Panc1 (cell line): ENCODE results near the gene SDSL. TPM values are rescaled to one million over a fixed set of nuclear protein-coding genes. Genes with fewer than 3 reads are reported as not detected.

ENCODE experiments used
- ATAC-seq: fragments of 200-7000 bp; cut with Tn5 transposase; 2 replicates; pipeline ENCODE4 v1.9.1; 2020; ENCODE audit warnings: mild to moderate bottlenecking, moderate library complexity
- BruUV-seq: library from RNA; stranded (reverse); fragments of 400-500 nt; replicated peaks from 2 replicates; lab custom pipeline; 2021; lab: Mats Ljungman, UMichigan
- CTCF ChIA-PET: fragments of 300-600 bp; sonication (Branson Sonifier 250); formaldehyde crosslinking; loops from one replicate; lab custom pipeline; 2022; ENCODE audit warnings: antibody characterized with exemption; lab: Charles Lee
- POLR2A ChIA-PET: fragments of 300-600 bp; sonication (Branson Sonifier 250); formaldehyde crosslinking; loops from one replicate; lab custom pipeline; 2022; ENCODE audit warnings: antibody characterized with exemption; lab: Charles Lee
- DNase-seq: peaks from one replicate; pipeline ENCODE4 v3.0.0-alpha.2; 2010; ENCODE audit warnings: low read depth, low spot score
- H3K27ac ChIP-seq: 2 replicates; pipeline ENCODE4 v1.5.1; 2011; ENCODE audit warnings: mild to moderate bottlenecking, low read length, inconsistent platforms
- H3K27me3 ChIP-seq: fragments of 200-500 bp; sonication (Bioruptor generic); 2 replicates; pipeline ENCODE4 v1.6.0; 2014; ENCODE audit warnings: low read length, inconsistent platforms; ENCODE audit not compliant: control insufficient read depth, insufficient read depth
- H3K36me3 ChIP-seq: fragments of 200-500 bp; sonication (Bioruptor generic); 2 replicates; pipeline ENCODE4 v1.5.1; 2014; ENCODE audit warnings: inconsistent platforms, mild to moderate bottlenecking, low read length, moderate library complexity; ENCODE audit not compliant: control insufficient read depth, insufficient read depth
- H3K4me1 ChIP-seq: 2 replicates; pipeline ENCODE4 v1.5.1; 2011; ENCODE audit warnings: inconsistent platforms, mild to moderate bottlenecking, low read length, moderate library complexity; ENCODE audit not compliant: control insufficient read depth, insufficient read depth
- H3K4me3 ChIP-seq, 2 experiments: 2 replicates each; pipeline ENCODE4 v1.5.1; 2011 to 2012; ENCODE audit warnings: low read depth in 2 of 2, low read length in 2 of 2, mild to moderate bottlenecking in 2 of 2, inconsistent platforms in 1 of 2, moderate library complexity in 1 of 2
- H3K9me3 ChIP-seq: fragments of 200-500 bp; sonication (Bioruptor generic); 2 replicates; pipeline ENCODE4 v1.5.1; 2014; ENCODE audit warnings: low read depth, mild to moderate bottlenecking, inconsistent platforms, low read length, moderate library complexity; ENCODE audit not compliant: control insufficient read depth, insufficient read depth
- POLR2AphosphoS5 ChIP-seq: IDR thresholded peaks from 2 replicates; pipeline ENCODE4 v1.6.1; 2012; ENCODE audit warnings: mild to moderate bottlenecking, low read depth, low read length, moderate library complexity
- SIN3A ChIP-seq: IDR thresholded peaks from 2 replicates; pipeline ENCODE4 v1.6.1; 2012; ENCODE audit warnings: low read depth, mild to moderate bottlenecking, low read length, moderate library complexity, borderline replicate concordance; ENCODE audit not compliant: insufficient read depth
- TCF7L2 ChIP-seq: IDR thresholded peaks from 2 replicates; pipeline ENCODE4 v1.6.1; 2011; ENCODE audit warnings: mild to moderate bottlenecking, low read depth, low read length, inconsistent platforms
- in situ Hi-C: cut with HindIII; loops from 2 replicates; pipeline ENCODE4 v1.10.0; 2016; ENCODE audit warnings: low sequenced_read_pairs, low pct_unique_long_range_greater_than_20kb
- intact Hi-C: fragments of 100-400 bp; cut with micrococcal nuclease; formaldehyde crosslinking; loops from one replicate; pipeline ENCODE4 v1.10.0; 2022; ENCODE audit not compliant: unreplicated experiment
- total RNA-seq: library from RNA; stranded (reverse); gene quantifications from one replicate; pipeline ENCODE4 v1.2.1, GENCODE V29; 2021; ENCODE audit not compliant: unreplicated experiment
- TF ChIP-seq, protein P1 (sequence below): fragments of 450-650 bp; IDR thresholded peaks from 2 replicates; pipeline ENCODE4 v1.5.1; 2017; ENCODE audit warnings: mild to moderate bottlenecking
- TF ChIP-seq, protein P2 (sequence below), 2 experiments: IDR thresholded peaks; 2 replicates each; pipeline ENCODE4 v1.6.1; 2011 to 2012; ENCODE audit warnings: low read depth in 2 of 2, control low read depth in 1 of 2, low read length in 1 of 2, mild to moderate bottlenecking in 1 of 2, moderate library complexity in 1 of 2; ENCODE audit not compliant: insufficient read depth in 1 of 2

SDSL gene
- total RNA-seq, 1 experiment from 2014 or later = 5.8 TPM

DNA sequence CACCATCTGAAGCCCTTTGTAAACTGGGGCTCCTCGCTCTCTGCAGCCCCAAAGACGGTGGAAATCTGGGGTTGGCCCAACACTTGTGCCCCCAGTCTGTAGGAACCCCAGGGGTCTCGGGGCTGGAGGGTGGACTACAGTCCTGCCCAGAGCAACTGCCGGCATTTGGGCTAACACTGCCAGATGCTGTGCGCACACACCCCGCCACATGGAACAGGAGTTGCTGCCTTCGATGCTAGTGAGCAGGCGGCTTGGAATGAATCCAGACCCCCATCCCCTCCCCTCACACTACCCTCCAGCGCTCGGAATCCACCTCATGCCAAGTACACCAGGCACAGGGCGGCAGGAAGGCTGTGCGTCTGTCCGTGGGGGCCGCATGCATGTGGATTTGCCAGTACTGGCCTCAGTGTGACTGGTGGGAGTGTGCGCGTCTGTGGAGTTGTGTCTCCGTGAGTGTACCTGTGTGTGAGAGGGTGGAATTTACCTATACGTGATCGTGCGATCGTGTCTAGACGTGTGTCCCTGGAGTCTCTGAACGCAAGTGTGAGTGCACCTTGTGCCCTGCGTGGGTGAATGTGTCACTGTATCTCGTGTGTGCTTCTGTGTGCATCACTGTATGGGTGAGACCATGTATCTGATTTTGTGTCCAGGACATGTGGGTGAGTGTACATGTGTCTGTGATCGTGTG is 44.4 kb downstream of the SDSL start:
- no peak for TF ChIP-seq TCF7L2
- TF ChIP-seq POLR2AphosphoS5 = no peak
- TF ChIP-seq, protein P1, sequence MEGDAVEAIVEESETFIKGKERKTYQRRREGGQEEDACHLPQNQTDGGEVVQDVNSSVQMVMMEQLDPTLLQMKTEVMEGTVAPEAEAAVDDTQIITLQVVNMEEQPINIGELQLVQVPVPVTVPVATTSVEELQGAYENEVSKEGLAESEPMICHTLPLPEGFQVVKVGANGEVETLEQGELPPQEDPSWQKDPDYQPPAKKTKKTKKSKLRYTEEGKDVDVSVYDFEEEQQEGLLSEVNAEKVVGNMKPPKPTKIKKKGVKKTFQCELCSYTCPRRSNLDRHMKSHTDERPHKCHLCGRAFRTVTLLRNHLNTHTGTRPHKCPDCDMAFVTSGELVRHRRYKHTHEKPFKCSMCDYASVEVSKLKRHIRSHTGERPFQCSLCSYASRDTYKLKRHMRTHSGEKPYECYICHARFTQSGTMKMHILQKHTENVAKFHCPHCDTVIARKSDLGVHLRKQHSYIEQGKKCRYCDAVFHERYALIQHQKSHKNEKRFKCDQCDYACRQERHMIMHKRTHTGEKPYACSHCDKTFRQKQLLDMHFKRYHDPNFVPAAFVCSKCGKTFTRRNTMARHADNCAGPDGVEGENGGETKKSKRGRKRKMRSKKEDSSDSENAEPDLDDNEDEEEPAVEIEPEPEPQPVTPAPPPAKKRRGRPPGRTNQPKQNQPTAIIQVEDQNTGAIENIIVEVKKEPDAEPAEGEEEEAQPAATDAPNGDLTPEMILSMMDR = no peak
- TF ChIP-seq SIN3A = no peak
- TF ChIP-seq, protein P2, sequence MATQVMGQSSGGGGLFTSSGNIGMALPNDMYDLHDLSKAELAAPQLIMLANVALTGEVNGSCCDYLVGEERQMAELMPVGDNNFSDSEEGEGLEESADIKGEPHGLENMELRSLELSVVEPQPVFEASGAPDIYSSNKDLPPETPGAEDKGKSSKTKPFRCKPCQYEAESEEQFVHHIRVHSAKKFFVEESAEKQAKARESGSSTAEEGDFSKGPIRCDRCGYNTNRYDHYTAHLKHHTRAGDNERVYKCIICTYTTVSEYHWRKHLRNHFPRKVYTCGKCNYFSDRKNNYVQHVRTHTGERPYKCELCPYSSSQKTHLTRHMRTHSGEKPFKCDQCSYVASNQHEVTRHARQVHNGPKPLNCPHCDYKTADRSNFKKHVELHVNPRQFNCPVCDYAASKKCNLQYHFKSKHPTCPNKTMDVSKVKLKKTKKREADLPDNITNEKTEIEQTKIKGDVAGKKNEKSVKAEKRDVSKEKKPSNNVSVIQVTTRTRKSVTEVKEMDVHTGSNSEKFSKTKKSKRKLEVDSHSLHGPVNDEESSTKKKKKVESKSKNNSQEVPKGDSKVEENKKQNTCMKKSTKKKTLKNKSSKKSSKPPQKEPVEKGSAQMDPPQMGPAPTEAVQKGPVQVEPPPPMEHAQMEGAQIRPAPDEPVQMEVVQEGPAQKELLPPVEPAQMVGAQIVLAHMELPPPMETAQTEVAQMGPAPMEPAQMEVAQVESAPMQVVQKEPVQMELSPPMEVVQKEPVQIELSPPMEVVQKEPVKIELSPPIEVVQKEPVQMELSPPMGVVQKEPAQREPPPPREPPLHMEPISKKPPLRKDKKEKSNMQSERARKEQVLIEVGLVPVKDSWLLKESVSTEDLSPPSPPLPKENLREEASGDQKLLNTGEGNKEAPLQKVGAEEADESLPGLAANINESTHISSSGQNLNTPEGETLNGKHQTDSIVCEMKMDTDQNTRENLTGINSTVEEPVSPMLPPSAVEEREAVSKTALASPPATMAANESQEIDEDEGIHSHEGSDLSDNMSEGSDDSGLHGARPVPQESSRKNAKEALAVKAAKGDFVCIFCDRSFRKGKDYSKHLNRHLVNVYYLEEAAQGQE (IDR thresholded peaks at IDR 0.05; ENCODE audit: insufficient read depth in 1 of 2, low read depth in 2 of 2, low read length in 1 of 2) = no peak
- BruUV-seq = no TSS peak
- DNase-seq = no peak
- H3K27me3 ChIP-seq = peaks cover 54% of the 10 kb centered on the region
- no peak overlapping the region for H3K4me3 ChIP-seq
- in situ Hi-C loops = no loop called here
- no peaks in the 10 kb centered on the region for H3K9me3 ChIP-seq
- no peak overlapping the region for H3K27ac ChIP-seq
- peaks cover 18% of the 10 kb centered on the region for H3K4me1 ChIP-seq
- CTCF ChIA-PET = no interaction called here
- intact Hi-C loops = no loop called here
- POLR2A ChIA-PET = no interaction called here
- no peaks in the 10 kb centered on the region for H3K36me3 ChIP-seq
- no peak for ATAC-seq

DNA sequence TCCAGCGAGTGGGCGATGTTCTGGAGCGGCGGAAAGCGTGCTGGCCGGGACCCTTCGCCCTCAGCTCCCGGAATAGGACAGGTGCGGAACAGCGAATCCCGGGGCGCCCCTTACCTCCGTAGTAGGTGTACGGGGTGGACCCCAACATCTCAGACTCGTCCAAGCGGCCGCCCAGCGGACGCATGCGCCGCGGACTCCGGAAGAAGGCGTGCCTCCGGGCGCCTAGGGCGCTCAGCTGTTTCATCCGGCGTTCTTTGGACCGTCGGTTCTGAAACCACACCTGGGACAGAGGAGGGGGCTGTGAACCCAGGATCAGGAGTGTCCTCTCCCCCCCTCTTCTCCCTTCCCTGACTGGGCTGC is 44.9 kb downstream of the SDSL start:
- H3K4me3 ChIP-seq = no peak overlapping the region
- in situ Hi-C loops = no loop called here
- intact Hi-C loops = no loop called here

More for the DNA sequence above, 44.9 kb downstream of the SDSL start:
- Histone ChIP-seq H3K27me3 (peaks cover 58% of the 10 kb centered on the region), H3K27ac (no peak overlapping the region), H3K9me3 (no peaks in the 10 kb centered on the region), H3K4me1 (peaks cover 16% of the 10 kb centered on the region), H3K36me3 (no peaks in the 10 kb centered on the region)
- BruUV-seq = no TSS peak
- ChIA-PET CTCF (no interaction called here), POLR2A (no interaction called here)
- ATAC-seq (no peak), DNase-seq (no peak)
- TF ChIP-seq, protein P1 = no peak
- TF ChIP-seq POLR2AphosphoS5 = no peak
- no peak for TF ChIP-seq TCF7L2
- no peak for TF ChIP-seq SIN3A
- TF ChIP-seq, protein P2 (IDR thresholded peaks at IDR 0.05; ENCODE audit: insufficient read depth in 1 of 2, low read depth in 2 of 2, low read length in 1 of 2) = no peak
